Peyer's patch (tissue), 4 donors: ENCODE data around the gene HLX. TPM values are rescaled to one million over a fixed set of nuclear protein-coding genes. Genes with fewer than 3 reads are reported as not detected.

Experiments used
- DNase-seq, 3 donors: peaks; one replicate each; pipeline ENCODE4 v3.0.0-alpha.2; 2017 to 2019
- H3K27ac ChIP-seq, 4 donors: fragments of 200-600 bp; sonication (generic); one replicate each; pipeline ENCODE4 v1.5.1; 2016 to 2019
- H3K27me3 ChIP-seq, 2 donors: fragments of 200-600 bp; sonication (generic); one replicate each; pipeline ENCODE4 v1.5.1; 2019
- H3K36me3 ChIP-seq, 3 donors: fragments of 200-600 bp; sonication (generic); one replicate each; pipeline ENCODE4 v1.5.1; 2016 to 2019
- H3K4me1 ChIP-seq, 4 donors: fragments of 200-600 bp; sonication (generic); one replicate each; pipeline ENCODE4 v1.5.1; 2016 to 2019
- H3K4me3 ChIP-seq, 4 donors: fragments of 200-600 bp; sonication (generic); 1 replicate in 3 of 4; 2 replicates in 1 of 4; pipeline ENCODE4 v1.5.1; 2016 to 2019; ENCODE audit warnings: mild to moderate bottlenecking in 1 of 4
- H3K9me3 ChIP-seq, 4 donors: fragments of 200-600 bp; sonication (generic); one replicate each; pipeline ENCODE4 v1.5.1; 2016 to 2019; ENCODE audit warnings: mild to moderate bottlenecking in 1 of 4
- POLR2A ChIP-seq, 2 donors: fragments of 450-650 bp; IDR thresholded peaks; one replicate each; pipeline ENCODE4 v1.5.1; 2017; ENCODE audit warnings: antibody characterized with exemption in 2 of 2, mild to moderate bottlenecking in 2 of 2, moderate library complexity in 2 of 2
- total RNA-seq, 4 donors: library from RNA; depleted of rRNA; stranded (reverse); fragments of >200 nt; gene quantifications; one replicate each; pipeline ENCODE4 v1.1.0, GENCODE V29; 2016
- TF ChIP-seq, protein P1 (sequence below), 6 experiments: fragments of 450-650 bp in 4 of 6; fragments of 200-600 bp in 2 of 6; sonication (generic) in 1 of 6; IDR thresholded peaks; one replicate each; pipeline ENCODE4 v1.5.1; 2017 to 2019; ENCODE audit warnings: antibody characterized with exemption in 6 of 6, mild to moderate bottlenecking in 3 of 6, moderate library complexity in 1 of 6

HLX gene
- total RNA-seq, 4 donors from 2014 or later, result 4.0 to 18.2 (median 8.4) TPM

DNA sequence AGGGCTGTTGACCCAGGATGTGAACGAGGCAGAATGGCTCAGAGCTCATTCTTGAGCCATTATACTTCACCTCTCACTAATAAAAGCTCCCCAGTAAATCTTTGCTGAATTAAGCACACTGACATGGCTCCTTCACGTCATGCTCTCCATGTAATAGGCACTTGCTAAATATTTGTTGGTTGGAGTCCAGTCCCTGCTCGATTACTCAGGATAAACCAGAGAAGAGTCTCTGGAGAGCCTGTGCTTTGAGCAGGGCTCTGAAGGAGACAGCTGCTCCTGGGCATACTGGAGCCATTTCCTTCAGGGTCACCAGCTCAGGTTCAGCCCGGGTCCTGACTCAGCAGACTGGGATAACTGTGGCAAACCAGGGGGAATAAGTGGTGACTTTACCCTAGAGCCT, 46.9 kb downstream of the HLX start:
- DNase-seq, result no peak
- Histone ChIP-seq H3K27ac (no peak overlapping the region), H3K4me1 (no peaks in the 10 kb centered on the region), H3K4me3 (no peak overlapping the region), H3K9me3 (no peaks in the 10 kb centered on the region), H3K27me3 (no peaks in the 10 kb centered on the region), H3K36me3 (no peaks in the 10 kb centered on the region)
- TF ChIP-seq, protein P1, sequence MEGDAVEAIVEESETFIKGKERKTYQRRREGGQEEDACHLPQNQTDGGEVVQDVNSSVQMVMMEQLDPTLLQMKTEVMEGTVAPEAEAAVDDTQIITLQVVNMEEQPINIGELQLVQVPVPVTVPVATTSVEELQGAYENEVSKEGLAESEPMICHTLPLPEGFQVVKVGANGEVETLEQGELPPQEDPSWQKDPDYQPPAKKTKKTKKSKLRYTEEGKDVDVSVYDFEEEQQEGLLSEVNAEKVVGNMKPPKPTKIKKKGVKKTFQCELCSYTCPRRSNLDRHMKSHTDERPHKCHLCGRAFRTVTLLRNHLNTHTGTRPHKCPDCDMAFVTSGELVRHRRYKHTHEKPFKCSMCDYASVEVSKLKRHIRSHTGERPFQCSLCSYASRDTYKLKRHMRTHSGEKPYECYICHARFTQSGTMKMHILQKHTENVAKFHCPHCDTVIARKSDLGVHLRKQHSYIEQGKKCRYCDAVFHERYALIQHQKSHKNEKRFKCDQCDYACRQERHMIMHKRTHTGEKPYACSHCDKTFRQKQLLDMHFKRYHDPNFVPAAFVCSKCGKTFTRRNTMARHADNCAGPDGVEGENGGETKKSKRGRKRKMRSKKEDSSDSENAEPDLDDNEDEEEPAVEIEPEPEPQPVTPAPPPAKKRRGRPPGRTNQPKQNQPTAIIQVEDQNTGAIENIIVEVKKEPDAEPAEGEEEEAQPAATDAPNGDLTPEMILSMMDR (IDR thresholded peaks at IDR 0.05), result no peak
- no peak for TF ChIP-seq POLR2A (IDR thresholded peaks at IDR 0.05)

DNA sequence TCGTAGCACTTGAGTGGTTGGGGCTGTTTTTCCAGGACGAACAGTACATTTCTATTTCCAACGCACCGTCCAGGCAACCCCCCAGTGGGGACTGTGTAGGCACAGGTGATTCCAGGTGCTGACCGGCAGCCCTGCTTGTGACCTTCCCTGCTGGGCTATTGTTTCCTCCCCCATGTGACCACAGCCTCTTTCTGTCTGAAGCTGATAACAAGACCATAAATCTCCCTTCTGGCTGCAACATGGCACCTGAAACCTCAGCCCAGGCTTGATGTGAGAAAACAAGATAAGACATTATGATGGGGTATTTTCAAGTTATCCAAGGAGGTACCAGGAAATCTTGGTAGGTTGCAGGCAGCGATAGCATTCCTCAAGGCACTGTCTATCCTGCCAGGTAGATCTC, 48.2 kb downstream of the HLX start:
- no peak overlapping the region for H3K4me3 ChIP-seq
- no peaks in the 10 kb centered on the region for H3K27me3 ChIP-seq
- no peaks in the 10 kb centered on the region for H3K36me3 ChIP-seq
- H3K9me3 ChIP-seq, result no peaks in the 10 kb centered on the region
- no peak for TF ChIP-seq POLR2A (IDR thresholded peaks at IDR 0.05)
- TF ChIP-seq, protein P1 (IDR thresholded peaks at IDR 0.05), result no peak
- no peak overlapping the region for H3K27ac ChIP-seq
- no peaks in the 10 kb centered on the region for H3K4me1 ChIP-seq
- DNase-seq, result no peak

DNA sequence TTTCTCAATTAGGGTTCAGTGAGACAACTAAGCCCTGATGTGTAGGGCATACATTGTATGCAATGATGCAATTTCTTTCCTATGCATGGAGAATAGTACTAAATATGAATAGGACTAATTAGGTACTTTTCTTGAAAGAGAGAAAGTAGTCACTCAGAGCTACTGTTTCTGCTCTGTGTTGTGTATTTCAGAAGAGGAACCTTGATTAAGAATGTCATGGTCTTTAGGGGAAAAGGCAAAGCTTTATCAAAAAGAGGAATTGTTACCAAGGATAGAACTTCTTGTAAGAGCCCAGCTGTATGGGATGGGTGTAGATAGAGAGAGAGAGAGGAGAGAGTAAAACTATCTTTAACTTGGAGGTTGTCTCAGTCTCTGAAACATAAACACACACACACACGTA, 49.1 kb downstream of the HLX start:
- Histone ChIP-seq H3K9me3 (no peaks in the 10 kb centered on the region), H3K4me1 (no peaks in the 10 kb centered on the region), H3K27ac (no peak overlapping the region), H3K36me3 (no peaks in the 10 kb centered on the region), H3K4me3 (no peak overlapping the region), H3K27me3 (no peaks in the 10 kb centered on the region)
- TF ChIP-seq, protein P1 (IDR thresholded peaks at IDR 0.05), result no peak
- TF ChIP-seq POLR2A (IDR thresholded peaks at IDR 0.05), result no peak
- no peak for DNase-seq

DNA sequence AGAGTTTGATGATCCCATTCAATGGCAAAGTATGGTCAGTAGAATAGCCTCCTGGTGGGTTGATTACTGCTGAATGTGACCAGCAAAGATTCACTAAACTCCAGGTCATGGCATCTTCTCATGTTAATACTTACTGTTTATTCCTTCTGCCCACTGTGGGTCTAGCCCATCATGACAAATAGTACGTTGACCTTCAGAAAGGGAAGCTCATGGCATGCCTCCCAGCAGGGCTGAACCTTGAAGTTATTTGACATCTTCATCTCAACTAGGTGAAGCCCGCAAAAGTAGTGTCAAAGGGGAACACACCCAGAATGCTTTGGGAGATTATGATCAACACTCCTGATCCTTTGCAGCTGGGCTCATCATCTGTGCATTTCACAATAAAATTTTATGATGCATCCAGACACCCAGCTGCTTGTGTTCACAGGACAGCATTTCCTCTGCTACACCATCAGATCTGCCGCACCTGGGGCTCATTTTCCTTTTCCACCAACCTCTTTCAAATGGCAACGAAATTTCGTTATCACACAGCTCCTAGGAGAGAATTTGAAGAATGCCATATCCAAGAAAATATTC, 49.6 kb downstream of the HLX start:
- H3K4me1 ChIP-seq, result no peaks in the 10 kb centered on the region
- no peaks in the 10 kb centered on the region for H3K36me3 ChIP-seq
- no peaks in the 10 kb centered on the region for H3K9me3 ChIP-seq
- TF ChIP-seq POLR2A (IDR thresholded peaks at IDR 0.05), result no peak
- TF ChIP-seq, protein P1 (IDR thresholded peaks at IDR 0.05), result no peak
- no peaks in the 10 kb centered on the region for H3K27me3 ChIP-seq
- H3K4me3 ChIP-seq, result no peak overlapping the region
- H3K27ac ChIP-seq, result no peak overlapping the region
- no peak for DNase-seq

DNA sequence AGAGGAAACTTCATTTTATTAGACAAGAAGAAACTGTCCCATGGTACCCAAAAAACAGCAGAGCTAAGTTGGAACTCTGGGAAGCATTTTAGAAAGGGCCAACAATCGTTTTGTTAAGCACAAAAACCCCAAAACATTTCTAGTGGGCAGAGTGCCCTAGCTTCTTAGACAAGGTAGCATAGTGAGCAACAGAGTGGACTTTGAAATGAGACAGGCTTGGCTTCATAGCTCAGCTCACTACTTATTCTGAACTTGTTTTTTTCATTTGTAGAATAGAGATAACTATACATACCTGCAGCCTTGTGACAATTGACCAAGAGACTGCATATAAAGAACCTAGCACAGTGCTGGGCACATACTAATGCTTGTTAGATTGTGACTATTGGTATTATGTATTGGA, 50.1 kb downstream of the HLX start:
- Histone ChIP-seq H3K27ac (no peak overlapping the region), H3K36me3 (no peaks in the 10 kb centered on the region), H3K9me3 (no peaks in the 10 kb centered on the region), H3K4me3 (no peak overlapping the region), H3K27me3 (no peaks in the 10 kb centered on the region), H3K4me1 (no peaks in the 10 kb centered on the region)
- no peak for DNase-seq
- TF ChIP-seq, protein P1 (IDR thresholded peaks at IDR 0.05), result no peak
- TF ChIP-seq POLR2A (IDR thresholded peaks at IDR 0.05), result no peak

Other genes with a start within 250 kb of the HLX start
- 100 to 1,000 TPM in 3 of 4 donors, 10 to 100 TPM in 1; 61.1 to 228 (median 177) TPM for gene C1orf115, start 189.1 kb upstream of the HLX start, total RNA-seq
- 10 to 100 TPM; 47.9 to 96.0 (median 91.1) TPM for gene MTARC2, start 131.1 kb upstream of the HLX start, total RNA-seq
- gene MTARC1, start 92.5 kb upstream of the HLX start, total RNA-seq, result 1 to 10 TPM; 3.3 to 7.8 (median 5.8) TPM